HG03442 (cell line): Measurements from ENCODE around the gene PHF2.
"Not testable (repeated sequence)": the region's sequence is repeated elsewhere in the genome, so short reads cannot be mapped to it uniquely, and the experiment has no call there.

Experiments
- ATAC-seq: cut with Tn5 transposase; IDR thresholded peaks from one replicate; pipeline ENCODE4 v1.9.1; 2021; ENCODE audit warnings: mild to moderate bottlenecking, moderate library complexity; ENCODE audit not compliant: unreplicated experiment

Gene PHF2

DNA sequence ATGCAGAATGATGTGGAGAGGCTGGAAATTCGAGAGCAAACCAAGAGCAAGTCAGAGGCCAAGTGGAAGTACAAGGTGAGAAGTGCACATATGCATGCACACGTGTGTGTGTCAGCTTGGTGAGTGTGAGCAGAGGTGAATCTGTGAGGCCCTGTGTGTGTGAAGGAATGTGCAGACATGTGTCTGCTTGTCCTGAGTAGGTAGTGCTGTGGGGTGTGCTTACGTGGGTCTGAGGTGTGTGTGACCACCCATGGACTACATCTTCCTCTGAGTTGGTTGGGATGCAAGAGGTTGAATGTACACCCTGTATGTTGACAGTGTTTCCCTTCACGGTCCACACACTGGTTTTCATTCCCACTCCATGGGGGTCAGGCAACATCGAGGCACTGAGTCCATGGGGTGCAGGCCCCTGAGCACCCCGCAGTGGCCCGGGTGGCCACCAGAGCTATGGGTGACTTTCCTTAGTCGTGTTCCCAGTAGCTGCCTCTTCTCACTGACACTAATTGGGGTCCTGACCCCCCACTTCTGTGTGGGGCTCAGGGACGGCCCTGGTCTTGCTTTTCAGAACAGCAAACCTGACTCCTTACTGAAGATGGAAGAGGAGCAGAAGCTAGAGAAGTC, 86.7 kb downstream of the PHF2 start:
- ATAC-seq, result no peak

- ATAC-seq, result no peak
These were observed 87.6 kb downstream of the PHF2 start for GRCh38 chr9:93663877-93664548.

DNA sequence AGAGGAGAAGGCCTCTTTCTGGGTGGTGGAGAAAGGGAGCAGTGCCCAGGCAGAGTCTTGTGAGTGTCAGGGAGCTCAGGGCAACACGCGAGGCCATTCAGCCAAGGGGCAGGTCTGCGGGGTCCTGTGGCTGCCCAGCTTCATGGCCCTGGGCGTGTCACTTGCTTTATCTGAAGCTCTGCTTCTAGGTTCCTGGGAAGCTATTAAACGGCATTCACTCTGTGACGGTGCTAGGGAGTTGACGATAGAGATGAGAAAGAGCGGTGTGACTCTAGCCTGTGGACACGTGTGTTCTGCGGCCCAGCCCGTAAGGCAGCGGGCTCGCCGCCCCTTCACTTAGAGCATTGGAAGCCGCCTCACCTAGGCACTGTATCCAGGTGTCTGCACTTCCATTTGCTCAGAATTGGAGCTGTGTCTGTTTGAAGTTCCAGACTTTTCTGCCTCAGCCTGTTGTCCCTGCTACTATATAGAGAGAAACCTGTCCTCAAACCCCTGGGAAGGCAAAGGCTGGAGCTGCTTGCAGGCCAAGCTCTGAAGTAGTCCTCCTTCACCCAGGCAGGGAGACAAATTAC, 88.3 kb downstream of the PHF2 start:
- no peak for ATAC-seq

- ATAC-seq, result no peak
These were observed 88.8 kb downstream of the PHF2 start for GRCh38 chr9:93665128-93665636.

DNA sequence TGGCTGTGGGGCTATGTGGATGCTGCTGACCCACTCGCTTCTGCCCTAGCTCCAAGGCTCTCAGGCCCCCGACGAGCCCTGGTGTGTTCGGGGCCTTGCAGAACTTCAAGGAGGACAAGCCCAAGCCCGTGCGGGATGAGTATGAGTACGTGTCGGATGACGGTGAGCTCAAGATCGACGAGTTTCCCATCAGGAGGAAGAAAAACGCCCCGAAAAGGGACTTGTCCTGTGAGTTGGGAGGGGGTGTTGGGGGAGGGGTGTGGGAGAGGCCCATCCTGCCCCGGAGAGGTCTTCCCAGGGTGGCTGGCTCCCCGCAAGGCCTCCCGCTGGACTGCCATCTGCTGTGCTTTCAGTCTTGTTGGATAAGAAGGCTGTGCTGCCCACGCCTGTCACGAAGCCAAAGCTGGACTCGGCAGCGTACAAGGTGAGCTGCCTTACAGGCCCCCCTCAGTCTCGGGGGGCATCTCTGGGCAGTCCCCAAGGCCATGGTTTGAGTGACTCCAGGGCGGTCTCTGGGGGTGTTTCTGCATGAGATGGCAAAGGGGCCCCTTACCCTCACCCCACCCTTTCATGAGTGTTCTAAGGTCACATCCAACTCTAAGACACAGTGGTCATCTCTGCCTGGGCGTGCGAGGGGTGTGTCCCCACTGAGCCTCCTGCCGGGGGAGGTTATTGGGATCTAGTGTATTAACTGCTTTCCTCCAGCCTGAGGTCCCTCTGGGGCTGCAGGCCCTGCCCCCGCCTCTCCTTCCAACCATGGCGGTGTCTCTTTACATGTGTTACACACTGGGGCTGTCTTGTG, 89.5 kb downstream of the PHF2 start:
- no peak for ATAC-seq

DNA sequence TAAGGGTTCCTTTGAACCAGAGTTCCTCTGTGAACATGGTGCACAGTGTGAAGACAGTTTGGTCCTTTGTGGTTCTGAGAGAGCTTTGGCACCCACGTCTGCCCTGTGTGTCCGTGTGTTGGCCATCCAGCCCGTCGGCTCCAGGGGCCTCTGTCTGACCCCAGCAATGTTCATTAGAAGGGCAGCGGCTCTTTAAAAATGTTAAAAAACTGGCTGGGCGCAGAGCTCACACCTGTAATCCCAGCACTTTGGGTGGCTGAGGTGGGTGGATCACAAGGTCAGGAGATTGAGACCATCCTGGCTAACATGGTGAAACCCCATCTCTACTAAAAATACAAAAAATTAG, 90.0 kb downstream of the PHF2 start:
- ATAC-seq, result not testable (repeated sequence)

DNA sequence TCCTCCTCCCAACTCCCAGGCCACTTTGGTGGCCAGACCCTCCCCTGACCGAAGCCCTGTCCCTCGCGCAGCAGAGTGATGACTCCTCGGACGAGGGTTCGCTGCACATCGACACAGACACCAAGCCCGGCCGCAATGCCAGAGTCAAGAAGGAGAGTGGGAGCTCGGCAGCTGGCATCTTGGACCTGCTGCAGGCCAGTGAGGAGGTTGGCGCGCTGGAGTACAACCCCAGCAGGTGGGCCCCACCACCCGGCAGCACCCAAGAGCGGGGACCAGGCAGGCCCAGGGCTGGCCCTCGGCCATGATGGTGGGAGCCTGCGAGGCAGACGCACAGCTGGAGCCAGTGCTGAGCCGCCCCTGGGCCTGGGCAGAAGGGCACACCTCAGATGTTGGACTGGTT, 90.6 kb downstream of the PHF2 start:
- no peak for ATAC-seq

DNA sequence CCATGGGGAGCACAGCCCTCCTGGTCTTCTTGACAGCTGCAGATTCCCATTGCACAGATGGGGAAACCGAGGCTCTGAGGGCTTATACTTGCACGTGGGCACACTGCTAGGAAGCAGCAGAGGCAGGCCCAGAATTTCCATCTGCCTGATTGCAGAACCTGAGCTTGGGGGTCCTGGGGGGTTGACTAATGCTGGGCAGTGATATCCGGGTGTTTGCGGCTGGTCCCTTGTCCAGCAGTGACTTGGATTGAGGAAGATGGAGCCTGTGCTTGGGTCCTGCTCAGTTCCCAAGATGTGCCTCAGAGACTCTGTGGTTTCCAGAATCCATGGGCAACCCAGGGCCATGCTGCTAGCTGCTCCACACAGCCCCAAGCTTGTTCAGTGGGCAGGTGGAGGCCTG, 91.2 kb downstream of the PHF2 start:
- no peak for ATAC-seq

- ATAC-seq, result no peak
These were observed 92.0 kb downstream of the PHF2 start for GRCh38 chr9:93668261-93668871.

- ATAC-seq, result no peak
These were observed 93.0 kb downstream of the PHF2 start for GRCh38 chr9:93669116-93669957.

- no peak for ATAC-seq
These were observed 93.5 kb downstream of the PHF2 start for GRCh38 chr9:93669958-93670207.

GRCh38 chr9:93670208-93671019, 94.0 kb downstream of the PHF2 start:
- ATAC-seq, result no peak

GRCh38 chr9:93671020-93671338, 94.6 kb downstream of the PHF2 start:
- ATAC-seq, result no peak

DNA sequence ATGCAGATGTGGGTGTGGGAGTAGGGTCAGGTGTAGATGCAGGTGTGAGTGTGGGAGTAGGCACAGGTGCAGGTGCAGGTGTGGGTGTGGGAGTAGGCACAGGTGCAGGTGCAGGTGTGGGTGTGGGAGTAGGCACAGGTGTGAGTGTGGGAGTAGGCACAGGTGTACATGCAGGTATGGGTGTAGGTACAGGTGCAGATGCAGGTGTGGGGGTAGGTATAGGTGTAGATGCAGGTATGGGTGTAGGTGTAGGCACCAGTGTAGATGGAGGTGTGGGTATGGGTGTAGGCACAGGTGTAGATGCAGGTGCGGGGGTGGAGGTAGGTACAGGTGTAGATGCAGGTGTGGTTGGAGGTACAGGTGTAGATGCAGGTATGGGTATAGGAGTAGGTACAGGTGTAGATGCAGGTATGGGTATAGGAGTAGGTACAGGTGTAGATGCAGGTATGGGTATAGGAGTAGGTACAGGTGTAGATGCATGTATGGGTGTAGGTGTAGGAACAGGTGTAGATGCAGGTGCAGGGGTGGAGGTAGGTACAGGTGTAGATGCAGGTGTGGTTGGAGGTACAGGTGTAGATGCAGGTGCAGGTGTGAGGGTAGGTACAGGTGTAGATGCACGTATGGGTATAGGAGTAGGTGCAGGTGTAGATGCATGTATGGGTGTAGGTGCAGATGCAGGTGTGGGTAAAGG, 96.1 kb downstream of the PHF2 start:
- ATAC-seq, result not testable (repeated sequence)

GRCh38 chr9:93673021-93673838, 96.8 kb downstream of the PHF2 start:
- no peak for ATAC-seq

DNA sequence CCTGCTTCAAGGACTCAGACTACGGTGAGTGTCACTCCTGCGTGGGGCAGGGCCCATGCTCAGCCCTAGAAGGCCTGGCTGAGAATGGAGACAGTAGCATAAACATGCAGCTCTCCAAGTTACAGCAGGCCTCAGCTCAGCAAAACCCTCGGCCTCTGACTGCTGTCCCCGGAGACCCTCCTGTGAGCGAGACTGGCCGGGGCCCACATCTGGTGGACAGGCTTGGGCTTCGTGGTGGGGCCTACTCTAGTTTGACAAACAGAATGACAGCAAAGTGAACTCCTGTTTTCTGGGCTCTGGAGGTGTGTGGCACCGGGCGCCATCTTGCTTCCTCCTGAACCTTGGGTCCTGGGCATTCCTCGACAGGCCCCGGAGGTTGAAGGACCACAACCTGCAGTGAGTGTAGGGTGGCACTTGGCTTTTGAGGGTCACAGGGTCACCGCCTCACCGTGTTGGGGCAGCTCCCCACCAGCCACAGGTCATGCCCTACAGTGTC, 97.5 kb downstream of the PHF2 start:
- no peak for ATAC-seq

- ATAC-seq, result no peak
These were observed 98.4 kb downstream of the PHF2 start for GRCh38 chr9:93674580-93675335.
